CD4-positive, alpha-beta T cell treated with Interleukin-10 for 1 hour (primary cell): ENCODE measurements around the gene TLL2.

Experiments
- DNase-seq: peaks from one replicate; pipeline ENCODE4 v3.0.0-alpha.2; 2020

Gene TLL2

GRCh38 chr10:96462606-96463151, 51.0 kb downstream of the TLL2 start:
- no peak for DNase-seq

- no peak for DNase-seq
These were observed 53.4 kb downstream of the TLL2 start for GRCh38 chr10:96460316-96460715.

- no peak for DNase-seq
These were observed 56.4 kb downstream of the TLL2 start for GRCh38 chr10:96457341-96457740.

GRCh38 chr10:96456296-96456840, 57.4 kb downstream of the TLL2 start:
- no peak for DNase-seq

- DNase-seq: no peak
These were observed 59.7 kb downstream of the TLL2 start for GRCh38 chr10:96453856-96454583.

GRCh38 chr10:96452494-96453153, 61.1 kb downstream of the TLL2 start:
- DNase-seq: no peak

- no peak for DNase-seq
These were observed 63.1 kb downstream of the TLL2 start for GRCh38 chr10:96450529-96451207.

GRCh38 chr10:96448558-96448957, 65.2 kb downstream of the TLL2 start:
- no peak for DNase-seq

GRCh38 chr10:96448021-96448457, 65.7 kb downstream of the TLL2 start:
- DNase-seq: no peak

- no peak for DNase-seq
These were observed 66.6 kb downstream of the TLL2 start for GRCh38 chr10:96446966-96447596.

GRCh38 chr10:96441987-96442643, 71.6 kb downstream of the TLL2 start:
- no peak for DNase-seq

- no peak for DNase-seq
These were observed 72.3 kb downstream of the TLL2 start for GRCh38 chr10:96441322-96441885.

GRCh38 chr10:96440361-96441292, 73.1 kb downstream of the TLL2 start:
- DNase-seq: no peak

GRCh38 chr10:96439725-96440124, 74.0 kb downstream of the TLL2 start:
- no peak for DNase-seq

- no peak for DNase-seq
These were observed 77.7 kb downstream of the TLL2 start for GRCh38 chr10:96436035-96436434.

- DNase-seq: no peak
These were observed 82.3 kb downstream of the TLL2 start for GRCh38 chr10:96431211-96431970.

GRCh38 chr10:96427291-96427690, 86.4 kb downstream of the TLL2 start:
- DNase-seq: no peak

GRCh38 chr10:96422525-96422924, 91.2 kb downstream of the TLL2 start:
- no peak for DNase-seq

- DNase-seq: no peak
These were observed 91.7 kb downstream of the TLL2 start for GRCh38 chr10:96421995-96422394.
